Measurements from ENCODE around the gene MAPT.

The MAPT gene

DNA sequence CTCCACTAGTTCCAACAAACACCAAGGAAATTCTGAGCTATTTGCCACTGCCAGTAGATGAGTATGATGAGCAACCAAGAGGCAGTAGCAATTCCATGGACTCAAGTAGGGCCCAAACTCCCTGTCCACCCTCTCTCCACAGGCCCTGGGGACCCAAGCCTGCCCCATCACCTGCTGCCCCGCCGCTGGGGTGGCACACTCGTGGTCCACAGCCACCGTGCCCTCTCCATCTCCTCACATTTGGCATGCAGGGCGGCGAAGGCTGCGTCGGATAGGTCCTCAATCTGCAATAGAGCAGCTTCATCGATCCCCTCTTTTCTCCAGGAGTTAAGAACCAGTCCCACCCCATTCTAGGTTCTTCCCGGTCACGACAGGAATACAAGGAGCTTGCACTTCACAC lies 138.6 kb downstream of the MAPT start:
- no peak overlapping the region for H3K9ac ChIP-seq (ENCODE audit: low read depth, low read length)
- no peaks in the 10 kb centered on the region for H3K27me3 ChIP-seq (ENCODE audit: insufficient read depth, low read length)
- no peaks in the 10 kb centered on the region for H3K9me3 ChIP-seq (ENCODE audit: insufficient read depth, low read depth, low read length)
- no peak overlapping the region for H3K4me3 ChIP-seq (ENCODE audit: low read length)
- H3K4me1 ChIP-seq (ENCODE audit: insufficient read depth, low read length), result peaks cover 10% of the 10 kb centered on the region; the same call in 1 of the 2 replicates
- H3K36me3 ChIP-seq (ENCODE audit: insufficient read depth, low read depth, low read length), result peaks cover 98% of the 10 kb centered on the region
- no peak overlapping the region for H3K27ac ChIP-seq (ENCODE audit: low read length)

DNA sequence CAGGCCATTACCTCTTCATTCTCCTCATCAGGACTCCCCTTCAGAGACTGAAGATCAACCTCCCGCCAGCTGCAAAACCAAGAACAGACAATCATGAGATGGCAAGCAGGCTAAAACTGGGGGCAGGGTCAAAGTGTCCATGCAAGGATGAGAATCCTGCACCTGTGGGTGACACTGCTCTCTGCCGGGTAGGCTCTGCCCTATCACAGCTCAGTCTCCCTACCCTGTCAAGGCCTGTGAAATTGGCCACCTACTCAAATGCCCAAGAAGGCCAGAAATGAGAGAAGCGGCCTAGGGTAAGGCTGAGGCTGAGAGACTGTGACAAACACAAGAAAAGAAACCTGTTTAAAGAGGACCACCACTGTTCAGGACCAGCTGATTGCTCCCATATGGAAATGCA lies 139.0 kb downstream of the MAPT start:
- no peaks in the 10 kb centered on the region for H3K27me3 ChIP-seq (ENCODE audit: insufficient read depth, low read length)
- H3K9ac ChIP-seq (ENCODE audit: low read depth, low read length), result no peak overlapping the region
- no peaks in the 10 kb centered on the region for H3K9me3 ChIP-seq (ENCODE audit: insufficient read depth, low read depth, low read length)
- H3K4me1 ChIP-seq (ENCODE audit: insufficient read depth, low read length), result peaks cover 6% of the 10 kb centered on the region; the same call in 1 of the 2 replicates
- peaks cover 100% of the 10 kb centered on the region for H3K36me3 ChIP-seq (ENCODE audit: insufficient read depth, low read depth, low read length)
- no peak overlapping the region for H3K27ac ChIP-seq (ENCODE audit: low read length)
- H3K4me3 ChIP-seq (ENCODE audit: low read length), result no peak overlapping the region

DNA sequence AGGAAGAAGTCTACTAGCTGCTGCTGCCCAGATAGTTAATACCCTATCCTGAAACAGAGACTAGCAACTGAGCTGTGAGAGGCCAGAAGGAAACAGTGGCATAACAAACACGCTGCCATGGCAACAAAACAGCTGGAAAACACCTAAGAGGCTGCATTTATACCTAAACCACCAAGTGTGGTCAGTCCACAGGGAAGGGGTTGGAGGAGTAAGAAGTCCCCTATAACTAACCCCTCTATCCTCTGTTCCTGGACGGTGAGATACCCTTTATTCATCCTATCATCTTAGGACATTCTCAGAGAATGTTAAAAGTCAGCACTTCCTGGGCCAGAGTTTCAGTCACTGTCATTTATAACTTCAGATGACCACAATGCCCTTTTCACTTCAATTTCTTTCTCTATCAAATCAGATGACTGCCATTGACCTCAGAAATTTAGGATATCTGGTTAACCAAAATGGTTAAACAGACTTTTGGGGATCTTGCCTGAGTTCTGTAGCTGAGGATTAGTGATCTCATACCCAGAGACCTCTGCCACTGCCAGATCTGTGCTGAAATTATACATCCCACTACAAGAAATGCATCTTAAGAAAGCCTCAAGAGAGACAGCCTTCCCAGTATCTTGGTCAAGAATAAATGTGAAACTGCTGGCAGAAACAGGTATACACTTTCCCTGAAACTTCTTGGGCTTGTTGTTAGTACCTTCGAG lies 140.9 kb downstream of the MAPT start:
- Histone ChIP-seq H3K9me3 (ENCODE audit: insufficient read depth, low read depth, low read length) (no peaks in the 10 kb centered on the region), H3K27ac (ENCODE audit: low read length) (no peak overlapping the region), H3K9ac (ENCODE audit: low read depth, low read length) (no peak overlapping the region), H3K4me1 (ENCODE audit: insufficient read depth, low read length) (no peaks in the 10 kb centered on the region), H3K36me3 (ENCODE audit: insufficient read depth, low read depth, low read length) (peaks cover 100% of the 10 kb centered on the region), H3K27me3 (ENCODE audit: insufficient read depth, low read length) (no peaks in the 10 kb centered on the region), H3K4me3 (ENCODE audit: low read length) (no peak overlapping the region)

- no peak overlapping the region for H3K27ac ChIP-seq (ENCODE audit: low read length)
- H3K36me3 ChIP-seq (ENCODE audit: insufficient read depth, low read depth, low read length), result peaks cover 100% of the 10 kb centered on the region
- no peak overlapping the region for H3K4me3 ChIP-seq (ENCODE audit: low read length)
- H3K9ac ChIP-seq (ENCODE audit: low read depth, low read length), result no peak overlapping the region
- no peaks in the 10 kb centered on the region for H3K27me3 ChIP-seq (ENCODE audit: insufficient read depth, low read length)
- H3K4me1 ChIP-seq (ENCODE audit: insufficient read depth, low read length), result no peaks in the 10 kb centered on the region
- no peaks in the 10 kb centered on the region for H3K9me3 ChIP-seq (ENCODE audit: insufficient read depth, low read depth, low read length)
These were observed 142.1 kb downstream of the MAPT start for GRCh38 chr17:46036491-46036890.

- H3K27me3 ChIP-seq (ENCODE audit: insufficient read depth, low read length), result no peaks in the 10 kb centered on the region
- H3K36me3 ChIP-seq (ENCODE audit: insufficient read depth, low read depth, low read length), result peaks cover 98% of the 10 kb centered on the region
- H3K27ac ChIP-seq (ENCODE audit: low read length), result no peak overlapping the region
- H3K4me1 ChIP-seq (ENCODE audit: insufficient read depth, low read length), result no peaks in the 10 kb centered on the region
- H3K4me3 ChIP-seq (ENCODE audit: low read length), result no peak overlapping the region
- H3K9me3 ChIP-seq (ENCODE audit: insufficient read depth, low read depth, low read length), result no peaks in the 10 kb centered on the region
- H3K9ac ChIP-seq (ENCODE audit: low read depth, low read length), result no peak overlapping the region
These were observed 143.4 kb downstream of the MAPT start for GRCh38 chr17:46037722-46038255.

DNA sequence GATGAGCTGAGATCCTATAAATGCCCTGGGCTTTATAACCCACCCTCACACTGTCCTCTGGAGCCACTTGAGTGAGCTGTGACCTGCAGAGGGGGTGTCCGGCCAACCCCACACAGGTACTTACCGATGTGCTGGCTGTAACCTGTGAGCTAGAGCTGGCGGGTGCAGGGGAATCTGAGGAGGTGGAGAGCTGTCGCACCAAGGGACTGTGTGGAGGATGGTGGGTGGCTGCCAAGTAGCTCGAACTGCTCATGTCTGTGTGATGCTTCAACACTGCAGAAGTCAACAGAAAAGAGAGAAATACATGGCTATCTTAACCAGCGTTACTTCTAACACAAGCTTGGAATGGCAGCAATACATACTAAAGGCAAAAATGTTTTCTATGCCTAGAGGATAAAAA lies 144.1 kb downstream of the MAPT start:
- no peaks in the 10 kb centered on the region for H3K27me3 ChIP-seq (ENCODE audit: insufficient read depth, low read length)
- no peak overlapping the region for H3K27ac ChIP-seq (ENCODE audit: low read length)
- peaks cover 98% of the 10 kb centered on the region for H3K36me3 ChIP-seq (ENCODE audit: insufficient read depth, low read depth, low read length)
- H3K4me1 ChIP-seq (ENCODE audit: insufficient read depth, low read length), result no peaks in the 10 kb centered on the region
- no peak overlapping the region for H3K4me3 ChIP-seq (ENCODE audit: low read length)
- no peak overlapping the region for H3K9ac ChIP-seq (ENCODE audit: low read depth, low read length)
- H3K9me3 ChIP-seq (ENCODE audit: insufficient read depth, low read depth, low read length), result no peaks in the 10 kb centered on the region

GRCh38 chr17:46038937-46039336 lies 144.6 kb downstream of the MAPT start:
- Histone ChIP-seq H3K27me3 (ENCODE audit: insufficient read depth, low read length) (no peaks in the 10 kb centered on the region), H3K27ac (ENCODE audit: low read length) (no peak overlapping the region), H3K4me3 (ENCODE audit: low read length) (no peak overlapping the region), H3K36me3 (ENCODE audit: insufficient read depth, low read depth, low read length) (peaks cover 98% of the 10 kb centered on the region), H3K9ac (ENCODE audit: low read depth, low read length) (no peak overlapping the region), H3K4me1 (ENCODE audit: insufficient read depth, low read length) (no peaks in the 10 kb centered on the region), H3K9me3 (ENCODE audit: insufficient read depth, low read depth, low read length) (no peaks in the 10 kb centered on the region)

DNA sequence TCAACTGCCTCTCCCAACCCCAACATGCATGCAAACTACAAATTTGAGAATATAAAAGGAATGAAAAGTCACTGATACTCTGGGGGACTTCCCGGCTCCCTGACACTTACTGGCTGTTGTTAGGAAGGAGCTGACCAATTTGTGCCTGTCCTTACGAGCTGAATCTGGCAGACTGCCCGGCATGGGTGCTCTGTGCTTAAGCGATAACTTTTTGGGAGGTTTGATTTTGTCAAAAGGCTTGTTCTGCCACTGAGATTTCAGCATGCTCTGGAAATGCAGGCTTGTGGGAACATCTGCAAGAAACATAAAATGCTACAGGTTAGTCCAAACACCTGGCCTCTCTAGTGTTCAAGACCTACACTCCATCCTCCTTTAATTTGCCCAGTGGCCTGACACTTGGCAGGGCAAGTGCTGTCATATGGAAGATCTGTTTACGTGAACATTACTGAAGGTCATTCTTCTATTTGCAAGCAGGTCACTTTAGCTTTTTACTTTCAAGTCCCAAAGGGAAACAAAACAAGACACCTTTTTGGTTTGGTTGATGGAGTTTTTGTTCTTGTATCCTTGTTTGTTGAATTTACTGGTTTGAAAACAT lies 145.3 kb downstream of the MAPT start:
- Histone ChIP-seq H3K9ac (ENCODE audit: low read depth, low read length) (no peak overlapping the region), H3K4me3 (ENCODE audit: low read length) (no peak overlapping the region), H3K36me3 (ENCODE audit: insufficient read depth, low read depth, low read length) (peaks cover 94% of the 10 kb centered on the region), H3K9me3 (ENCODE audit: insufficient read depth, low read depth, low read length) (no peaks in the 10 kb centered on the region), H3K27ac (ENCODE audit: low read length) (no peak overlapping the region), H3K27me3 (ENCODE audit: insufficient read depth, low read length) (no peaks in the 10 kb centered on the region), H3K4me1 (ENCODE audit: insufficient read depth, low read length) (no peaks in the 10 kb centered on the region)

DNA sequence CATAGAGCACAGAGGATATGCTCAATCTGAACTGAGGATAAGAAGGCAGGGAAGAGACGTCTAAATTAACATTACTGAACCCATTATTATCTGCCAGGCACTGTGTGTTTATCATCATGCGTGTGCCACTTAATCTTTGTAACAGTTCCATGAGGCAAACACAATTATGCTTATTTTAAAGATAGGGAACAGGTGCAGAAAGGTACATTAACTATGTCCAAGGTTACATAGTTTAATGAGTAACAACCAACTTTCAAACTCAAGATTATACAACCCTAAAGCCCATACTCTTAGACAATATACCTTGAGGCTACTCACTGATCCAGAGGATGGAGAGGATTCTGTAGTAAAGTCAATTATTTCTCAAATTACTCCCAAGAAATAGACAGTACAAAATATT lies 147.9 kb downstream of the MAPT start:
- no peaks in the 10 kb centered on the region for H3K4me1 ChIP-seq (ENCODE audit: insufficient read depth, low read length)
- no peaks in the 10 kb centered on the region for H3K9me3 ChIP-seq (ENCODE audit: insufficient read depth, low read depth, low read length)
- H3K36me3 ChIP-seq (ENCODE audit: insufficient read depth, low read depth, low read length), result peaks cover 89% of the 10 kb centered on the region
- H3K4me3 ChIP-seq (ENCODE audit: low read length), result no peak overlapping the region
- no peak overlapping the region for H3K27ac ChIP-seq (ENCODE audit: low read length)
- H3K9ac ChIP-seq (ENCODE audit: low read depth, low read length), result no peak overlapping the region
- H3K27me3 ChIP-seq (ENCODE audit: insufficient read depth, low read length), result no peaks in the 10 kb centered on the region

DNA sequence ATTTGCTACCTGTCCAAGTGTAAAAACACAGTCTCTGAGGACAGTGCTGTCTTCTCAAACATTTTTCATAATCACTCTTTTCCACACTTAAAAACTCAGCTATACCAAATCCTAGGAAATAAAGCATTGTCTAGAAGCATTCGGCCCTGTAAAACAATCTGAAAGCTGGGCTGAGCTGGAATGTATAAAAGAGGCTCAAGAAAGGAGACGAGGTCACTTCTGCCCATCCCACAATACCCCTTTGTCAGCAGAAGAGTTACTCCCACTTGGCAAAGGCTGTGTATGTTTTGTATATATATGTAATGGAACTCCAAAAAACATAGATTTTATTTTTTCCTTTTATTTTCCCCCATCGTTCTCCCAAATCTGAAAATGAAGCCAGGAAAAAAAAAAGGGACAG lies 148.6 kb downstream of the MAPT start:
- Histone ChIP-seq H3K9ac (ENCODE audit: low read depth, low read length) (no peak overlapping the region), H3K9me3 (ENCODE audit: insufficient read depth, low read depth, low read length) (no peaks in the 10 kb centered on the region), H3K4me3 (ENCODE audit: low read length) (no peak overlapping the region), H3K27me3 (ENCODE audit: insufficient read depth, low read length) (no peaks in the 10 kb centered on the region), H3K4me1 (ENCODE audit: insufficient read depth, low read length) (no peaks in the 10 kb centered on the region), H3K36me3 (ENCODE audit: insufficient read depth, low read depth, low read length) (peaks cover 88% of the 10 kb centered on the region), H3K27ac (ENCODE audit: low read length) (no peak overlapping the region)

GRCh38 chr17:46043606-46044005 lies 149.3 kb downstream of the MAPT start:
- Histone ChIP-seq H3K4me1 (ENCODE audit: insufficient read depth, low read length) (no peaks in the 10 kb centered on the region), H3K27ac (ENCODE audit: low read length) (no peak overlapping the region), H3K9ac (ENCODE audit: low read depth, low read length) (no peak overlapping the region), H3K4me3 (ENCODE audit: low read length) (no peak overlapping the region), H3K9me3 (ENCODE audit: insufficient read depth, low read depth, low read length) (no peaks in the 10 kb centered on the region), H3K27me3 (ENCODE audit: insufficient read depth, low read length) (no peaks in the 10 kb centered on the region), H3K36me3 (ENCODE audit: insufficient read depth, low read depth, low read length) (peaks cover 88% of the 10 kb centered on the region)

DNA sequence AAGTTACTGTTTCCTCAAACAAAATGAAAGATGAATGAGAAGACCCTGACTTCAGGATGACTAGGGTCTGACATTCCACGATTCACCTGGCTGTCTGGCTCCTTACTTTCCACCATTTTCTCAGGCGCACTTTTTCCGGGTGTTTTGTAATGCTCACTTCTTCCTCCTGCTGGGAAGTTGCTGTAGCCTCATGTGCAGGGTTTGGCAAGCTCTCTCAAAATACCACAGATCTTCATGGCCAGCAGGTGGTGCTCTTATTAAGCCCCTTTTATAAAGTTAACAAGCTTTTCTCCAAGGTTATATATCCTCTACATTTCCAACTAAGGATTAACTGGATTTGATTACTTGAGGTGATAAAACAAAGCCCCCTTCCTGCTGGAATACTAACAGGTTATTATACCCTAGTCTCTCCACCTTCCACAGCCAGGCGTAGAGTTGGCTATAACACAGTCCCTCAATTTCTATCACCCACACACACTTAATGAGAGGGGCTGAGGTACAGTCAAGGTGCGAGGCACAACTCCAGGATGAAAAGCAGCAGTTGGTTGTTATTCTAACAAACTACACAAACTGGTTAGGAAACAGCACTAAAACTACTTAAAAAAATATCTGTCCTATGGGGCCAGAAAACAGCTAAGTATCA lies 150.1 kb downstream of the MAPT start:
- Histone ChIP-seq H3K27ac (ENCODE audit: low read length) (no peak overlapping the region), H3K9ac (ENCODE audit: low read depth, low read length) (no peak overlapping the region), H3K4me3 (ENCODE audit: low read length) (no peak overlapping the region), H3K4me1 (ENCODE audit: insufficient read depth, low read length) (no peaks in the 10 kb centered on the region), H3K27me3 (ENCODE audit: insufficient read depth, low read length) (no peaks in the 10 kb centered on the region), H3K36me3 (ENCODE audit: insufficient read depth, low read depth, low read length) (peaks cover 88% of the 10 kb centered on the region), H3K9me3 (ENCODE audit: insufficient read depth, low read depth, low read length) (no peaks in the 10 kb centered on the region)

Data from iPS-20b (cell line).